Stimulated activated effector memory CD8-positive, alpha-beta T cell treated with anti-CD3 and anti-CD28 coated beads, Interleukin-12 subunit alpha, Interleukin-12 subunit beta, amount 100 ng/mL, for 72 hours (primary cell): ENCODE results near the gene BCHE.

ENCODE experiments used
- ATAC-seq: fragments of 150-1000 bp; cut with Tn5 transposase; 2 replicates; pipeline ENCODE4 v1.10.0; 2021
- DNase-seq, 2 donors: peaks; one replicate each; pipeline ENCODE4 v3.0.0; 2021 to 2022; ENCODE audit warnings: low spot score in 2 of 2
- H3K27ac Mint-ChIP-seq: one replicate; pipeline ENCODE4 v1.8.0; 2022; ENCODE audit warnings: mild to moderate bottlenecking, mixed read lengths
- H3K36me3 Mint-ChIP-seq: one replicate; pipeline ENCODE4 v1.8.0; 2022; ENCODE audit warnings: mild to moderate bottlenecking, mixed read lengths
- H3K4me1 Mint-ChIP-seq: one replicate; pipeline ENCODE4 v1.8.0; 2022; ENCODE audit warnings: mixed read lengths
- H3K4me3 Mint-ChIP-seq: one replicate; pipeline ENCODE4 v1.8.0; 2022; ENCODE audit warnings: mild to moderate bottlenecking, mixed read lengths
- H3K9me3 Mint-ChIP-seq: one replicate; pipeline ENCODE4 v1.8.0; 2022; ENCODE audit warnings: mixed read lengths

The BCHE gene

DNA sequence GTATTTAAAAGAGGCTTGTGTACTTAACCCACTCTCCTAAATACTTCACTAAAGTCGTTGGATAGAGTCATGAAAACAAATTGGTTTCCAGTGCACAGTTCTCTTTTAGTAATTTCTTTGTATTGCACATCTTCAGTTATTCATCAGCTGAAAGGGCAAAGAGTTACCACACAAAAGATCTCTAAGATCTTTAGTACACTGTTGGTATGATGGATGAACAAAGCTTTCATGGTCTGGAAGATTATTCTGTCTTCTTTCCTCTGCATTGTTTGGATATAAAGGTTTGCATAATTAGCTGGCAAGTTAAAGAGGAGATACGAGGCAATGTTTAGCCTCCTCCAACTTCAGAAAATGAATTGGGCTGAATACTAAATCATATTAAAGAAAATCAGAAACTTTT, 40.5 kb downstream of the BCHE start:
- Mint-ChIP-seq H3K9me3 (peaks cover 18% of the 10 kb centered on the region), H3K4me1 (no peaks in the 10 kb centered on the region), H3K27ac (no peak overlapping the region), H3K4me3 (no peak overlapping the region), H3K36me3 (no peaks in the 10 kb centered on the region)
- DNase-seq (no peak), ATAC-seq (no peak)

DNA sequence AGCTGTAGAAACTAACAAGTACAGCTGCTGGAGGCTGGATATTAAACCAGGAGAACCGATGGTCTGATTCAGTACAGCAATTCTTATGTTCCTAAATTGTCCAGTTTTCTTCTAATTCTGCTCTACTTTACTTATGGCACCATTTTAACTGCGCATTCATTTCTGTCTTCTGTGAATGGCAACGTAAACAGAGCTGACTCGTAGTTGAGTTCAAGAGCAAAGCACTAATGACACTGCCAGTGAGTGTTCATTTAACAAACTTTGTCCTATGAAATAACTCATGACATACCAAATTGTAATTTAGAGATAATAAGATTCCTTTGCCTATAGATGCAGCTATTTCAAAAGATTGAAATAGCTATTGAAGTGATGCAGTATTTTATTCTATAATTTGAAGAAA, 48.7 kb downstream of the BCHE start:
- ATAC-seq (no peak), DNase-seq (no peak)
- H3K27ac Mint-ChIP-seq: no peak overlapping the region
- H3K4me1 Mint-ChIP-seq: no peaks in the 10 kb centered on the region
- H3K36me3 Mint-ChIP-seq: no peaks in the 10 kb centered on the region
- peaks cover 27% of the 10 kb centered on the region for H3K9me3 Mint-ChIP-seq
- no peak overlapping the region for H3K4me3 Mint-ChIP-seq

DNA sequence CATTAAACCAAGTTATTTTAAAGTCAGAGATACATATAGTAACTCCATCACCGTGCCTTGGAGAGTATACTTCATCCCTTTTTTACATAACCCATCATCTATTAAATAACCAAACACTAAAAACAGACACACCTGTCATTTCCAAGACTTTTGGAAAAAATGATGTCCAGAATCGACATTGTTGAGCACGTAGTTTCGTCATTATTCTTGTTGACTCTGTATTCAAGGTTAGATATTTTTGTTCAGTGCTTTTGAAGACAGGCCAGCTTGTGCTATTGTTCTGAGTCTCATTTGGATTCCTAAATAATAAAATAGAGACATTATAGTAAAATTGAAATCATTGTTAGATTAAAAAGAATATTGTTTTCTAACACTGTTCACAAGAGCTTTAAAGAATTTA, 51.2 kb downstream of the BCHE start:
- H3K9me3 Mint-ChIP-seq: peaks cover 22% of the 10 kb centered on the region
- no peak overlapping the region for H3K4me3 Mint-ChIP-seq
- no peak for ATAC-seq
- H3K27ac Mint-ChIP-seq: no peak overlapping the region
- H3K4me1 Mint-ChIP-seq: no peaks in the 10 kb centered on the region
- no peak for DNase-seq
- no peaks in the 10 kb centered on the region for H3K36me3 Mint-ChIP-seq

DNA sequence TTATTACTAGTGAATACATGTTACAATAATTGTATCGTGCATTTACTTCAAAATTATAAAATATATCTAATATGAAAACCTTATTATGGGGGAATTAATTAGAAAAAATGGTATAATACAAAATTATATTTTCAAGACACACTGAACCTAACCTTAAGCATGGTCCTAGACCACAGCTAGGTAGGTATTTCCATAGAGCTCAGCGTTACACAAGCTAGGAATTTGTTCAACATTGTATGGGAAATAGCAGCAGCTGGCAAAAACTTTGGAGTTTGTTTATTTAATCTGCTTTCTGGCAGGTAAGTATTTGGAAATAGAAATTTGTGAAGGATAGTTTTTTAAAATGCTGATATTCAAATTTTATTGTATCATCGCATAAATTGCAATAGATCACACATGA, 52.9 kb downstream of the BCHE start:
- ATAC-seq: no peak
- no peak for DNase-seq
- Mint-ChIP-seq H3K27ac (no peak overlapping the region), H3K4me3 (no peak overlapping the region), H3K9me3 (peaks cover 13% of the 10 kb centered on the region), H3K36me3 (no peaks in the 10 kb centered on the region), H3K4me1 (no peaks in the 10 kb centered on the region)

DNA sequence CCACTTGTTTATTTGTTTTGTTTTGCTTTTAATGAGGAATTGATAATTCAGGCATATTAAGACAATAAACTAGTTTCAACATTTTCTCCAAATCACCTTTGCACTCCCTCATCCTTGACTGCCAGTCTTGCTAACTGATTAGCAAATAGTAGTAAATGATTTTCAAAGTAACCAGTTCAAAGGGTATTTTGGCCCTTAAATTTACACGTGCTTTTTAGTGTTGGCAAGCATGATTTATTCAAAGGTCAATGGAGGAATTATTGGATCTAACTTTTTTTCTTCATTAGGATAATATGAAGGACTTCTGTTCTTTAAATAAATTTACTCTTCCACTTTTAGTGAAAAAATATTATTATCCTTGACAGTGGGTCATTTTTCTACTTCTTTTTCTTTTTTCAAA, 53.8 kb downstream of the BCHE start:
- Mint-ChIP-seq H3K9me3 (peaks cover 13% of the 10 kb centered on the region), H3K36me3 (no peaks in the 10 kb centered on the region), H3K27ac (no peak overlapping the region), H3K4me3 (no peak overlapping the region), H3K4me1 (no peaks in the 10 kb centered on the region)
- DNase-seq (no peak), ATAC-seq (no peak)

DNA sequence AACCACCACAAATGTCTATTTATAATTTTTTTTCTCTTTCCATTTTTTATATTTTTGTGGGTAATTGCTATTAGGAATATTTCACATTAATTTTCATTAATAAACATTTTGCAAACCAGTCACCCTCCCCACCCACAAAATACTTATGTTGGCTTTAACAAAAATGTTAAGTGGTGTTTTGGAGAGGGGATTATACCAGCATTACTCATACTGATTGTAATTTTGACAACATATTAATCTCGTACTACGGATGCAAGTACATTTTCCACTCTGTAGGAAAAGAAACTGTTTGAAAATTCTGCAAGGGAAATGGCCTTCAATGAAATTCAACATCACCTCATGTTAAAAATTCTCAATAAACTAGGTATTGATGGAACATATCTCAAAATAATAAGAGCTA, 58.3 kb downstream of the BCHE start:
- Mint-ChIP-seq H3K4me1 (no peaks in the 10 kb centered on the region), H3K27ac (no peak overlapping the region), H3K36me3 (no peaks in the 10 kb centered on the region), H3K4me3 (no peak overlapping the region), H3K9me3 (peaks cover 10% of the 10 kb centered on the region)
- ATAC-seq (no peak), DNase-seq (no peak)

DNA sequence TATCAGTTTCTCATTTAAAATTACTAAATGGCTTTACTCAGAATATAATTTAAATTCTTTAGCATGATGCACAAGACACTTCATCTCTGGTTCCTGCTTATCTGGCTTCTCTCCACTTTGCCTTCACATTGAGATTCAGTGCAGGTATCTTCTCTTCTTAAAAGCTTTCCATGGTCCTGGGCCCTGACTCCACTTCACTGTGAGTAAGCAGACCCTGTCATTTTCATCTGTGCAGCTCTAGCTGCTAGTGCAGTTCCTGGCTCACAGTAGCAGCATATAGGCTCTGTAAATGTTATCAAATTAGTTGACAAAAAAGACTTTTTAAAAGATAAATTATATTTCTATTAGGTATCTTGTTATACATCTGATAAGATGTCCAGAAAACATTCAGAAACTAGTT, 58.8 kb downstream of the BCHE start:
- ATAC-seq (no peak), DNase-seq (no peak)
- no peaks in the 10 kb centered on the region for H3K4me1 Mint-ChIP-seq
- no peak overlapping the region for H3K4me3 Mint-ChIP-seq
- H3K36me3 Mint-ChIP-seq: no peaks in the 10 kb centered on the region
- peaks cover 10% of the 10 kb centered on the region for H3K9me3 Mint-ChIP-seq
- no peak overlapping the region for H3K27ac Mint-ChIP-seq

DNA sequence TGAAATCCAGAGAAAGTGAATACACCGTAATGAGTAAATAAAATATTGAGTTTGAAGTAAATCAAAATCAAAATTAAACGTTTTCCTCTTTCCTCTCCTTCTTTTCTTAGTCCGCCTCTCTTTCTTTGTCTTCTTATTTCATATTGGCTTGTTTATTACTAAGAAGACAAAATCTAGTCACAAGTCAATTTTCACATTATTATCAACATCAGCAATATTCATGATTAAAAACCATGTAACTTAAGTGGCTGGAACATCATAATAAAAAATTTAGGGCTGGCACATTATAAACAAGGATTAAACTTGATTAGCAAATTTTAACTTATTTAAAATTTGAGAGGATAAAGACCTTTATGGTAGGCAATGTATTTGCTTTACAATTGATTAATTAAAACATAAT, 61.4 kb downstream of the BCHE start:
- H3K4me3 Mint-ChIP-seq: no peak overlapping the region
- H3K9me3 Mint-ChIP-seq: peaks cover 6% of the 10 kb centered on the region
- no peak overlapping the region for H3K27ac Mint-ChIP-seq
- ATAC-seq: no peak
- no peak for DNase-seq
- no peaks in the 10 kb centered on the region for H3K4me1 Mint-ChIP-seq
- no peaks in the 10 kb centered on the region for H3K36me3 Mint-ChIP-seq

DNA sequence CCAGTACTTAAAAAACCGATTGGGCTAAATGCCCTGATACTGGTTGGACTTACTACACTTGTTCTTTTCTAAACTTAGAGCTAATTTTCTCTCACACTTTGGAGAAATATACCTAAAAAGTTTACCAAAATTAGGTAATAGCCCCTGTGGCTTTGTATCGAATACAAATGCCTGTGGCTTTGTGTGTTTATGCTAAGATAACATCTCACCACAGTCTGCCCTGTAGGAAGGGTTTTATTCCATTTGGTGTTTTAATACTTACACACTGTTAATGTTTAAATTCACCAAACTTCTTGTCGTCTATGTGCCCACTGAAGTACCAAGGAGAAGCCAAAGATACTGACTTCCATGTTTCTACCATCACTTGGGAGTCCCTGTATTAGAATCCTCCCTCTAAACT, 66.4 kb downstream of the BCHE start:
- DNase-seq (no peak), ATAC-seq (no peak)
- Mint-ChIP-seq H3K36me3 (no peaks in the 10 kb centered on the region), H3K4me1 (no peaks in the 10 kb centered on the region), H3K9me3 (peaks cover 14% of the 10 kb centered on the region), H3K27ac (no peak overlapping the region), H3K4me3 (no peak overlapping the region)

DNA sequence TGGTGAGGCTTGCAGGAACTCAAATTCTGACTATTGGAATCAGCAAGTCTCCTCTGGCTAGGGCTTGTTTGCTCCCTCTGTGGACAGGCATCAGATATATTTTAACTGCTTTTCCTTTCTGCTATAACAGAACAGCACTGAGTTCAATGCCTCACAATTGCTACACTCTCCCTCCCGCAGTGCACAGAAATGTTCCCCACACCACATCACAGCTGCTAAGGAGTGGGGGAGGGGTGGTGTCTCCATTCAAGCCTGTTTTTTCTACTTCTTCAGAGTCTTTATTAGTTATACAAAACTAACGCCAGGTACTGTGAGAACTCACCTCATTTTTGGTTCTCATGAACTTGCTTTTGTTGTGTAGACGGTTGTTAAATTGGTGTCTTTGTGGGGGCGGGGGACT, 68.5 kb downstream of the BCHE start:
- no peak for ATAC-seq
- Mint-ChIP-seq H3K36me3 (no peaks in the 10 kb centered on the region), H3K27ac (no peak overlapping the region), H3K4me3 (no peak overlapping the region), H3K4me1 (no peaks in the 10 kb centered on the region), H3K9me3 (peaks cover 30% of the 10 kb centered on the region)
- no peak for DNase-seq

DNA sequence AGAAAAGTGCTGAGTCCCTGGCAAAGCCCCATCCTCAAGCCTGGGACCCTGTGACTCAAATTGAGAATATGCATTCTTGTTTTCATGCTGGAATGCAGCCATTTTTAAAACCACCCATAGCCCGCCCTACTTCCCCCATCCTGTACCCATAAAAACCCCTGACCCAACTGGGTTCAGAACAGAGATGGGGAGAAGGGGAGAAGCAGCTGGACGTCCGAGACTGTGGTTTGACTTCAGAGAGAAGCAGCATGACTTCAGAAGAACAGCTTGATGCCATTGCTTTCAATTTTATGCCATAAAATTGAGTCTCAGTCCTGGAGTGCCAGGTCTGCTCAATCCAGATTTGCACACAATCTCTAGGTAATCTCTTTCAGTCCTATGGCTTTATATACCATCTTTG, 78.2 kb downstream of the BCHE start:
- no peaks in the 10 kb centered on the region for H3K36me3 Mint-ChIP-seq
- DNase-seq: no peak
- peaks cover 30% of the 10 kb centered on the region for H3K9me3 Mint-ChIP-seq
- no peak overlapping the region for H3K4me3 Mint-ChIP-seq
- no peak for ATAC-seq
- H3K27ac Mint-ChIP-seq: no peak overlapping the region
- H3K4me1 Mint-ChIP-seq: no peaks in the 10 kb centered on the region

DNA sequence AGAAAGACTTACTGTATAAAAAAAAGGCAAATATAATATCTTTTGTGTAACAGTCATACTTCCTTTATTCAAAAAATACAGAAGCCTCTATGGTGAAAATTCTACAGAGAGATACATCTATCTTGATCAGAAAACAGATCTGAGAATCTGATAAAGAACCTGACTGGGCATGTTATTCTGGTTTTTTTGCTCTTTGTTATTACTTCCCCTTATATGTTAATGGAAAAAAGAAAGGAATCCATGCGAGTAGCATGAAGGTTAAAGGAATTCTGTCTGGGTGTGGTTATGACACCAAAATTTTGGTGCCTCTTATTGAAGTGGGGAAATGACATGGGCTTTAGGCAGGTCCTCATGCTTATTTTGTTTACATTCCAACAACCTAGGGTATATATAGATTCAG, 81.7 kb downstream of the BCHE start:
- DNase-seq (no peak), ATAC-seq (no peak)
- H3K9me3 Mint-ChIP-seq: peaks cover 22% of the 10 kb centered on the region
- H3K27ac Mint-ChIP-seq: no peak overlapping the region
- no peak overlapping the region for H3K4me3 Mint-ChIP-seq
- no peaks in the 10 kb centered on the region for H3K4me1 Mint-ChIP-seq
- no peaks in the 10 kb centered on the region for H3K36me3 Mint-ChIP-seq

DNA sequence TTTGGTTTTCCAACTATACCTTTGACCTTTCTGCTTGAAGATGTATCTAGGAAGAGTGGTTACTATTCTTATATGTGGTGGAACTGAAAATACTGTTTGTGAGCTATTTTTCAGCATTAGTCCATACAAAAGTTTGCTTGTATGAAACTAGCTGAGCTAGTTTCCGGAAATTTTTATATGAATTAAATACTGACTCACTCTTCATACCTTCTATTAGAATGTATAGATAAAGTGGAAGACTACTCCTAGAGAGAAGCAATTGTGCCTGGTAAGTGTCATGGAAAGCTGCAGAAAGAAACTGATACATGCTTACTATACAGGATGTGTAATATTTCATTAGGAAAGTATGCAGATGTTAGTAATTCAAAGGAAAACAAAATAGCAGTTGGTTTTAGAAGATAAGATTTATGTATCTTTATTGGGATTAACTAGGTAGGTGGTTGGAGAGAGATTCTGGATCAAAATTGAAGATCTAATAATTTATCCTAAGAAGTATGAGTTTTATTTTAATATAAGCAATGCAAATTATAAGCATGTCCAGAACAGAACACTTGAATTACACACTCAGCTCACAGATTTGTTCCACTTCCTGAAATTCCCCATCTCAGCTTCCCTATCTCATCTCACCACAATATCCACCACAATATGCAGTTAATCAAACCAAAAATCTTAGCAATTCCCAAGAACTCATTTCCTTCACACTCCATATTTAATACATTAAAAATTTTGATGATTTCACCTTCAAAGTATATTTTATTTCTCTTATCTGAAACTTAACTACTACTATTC, 82.8 kb downstream of the BCHE start:
- no peaks in the 10 kb centered on the region for H3K4me1 Mint-ChIP-seq
- DNase-seq (no peak), ATAC-seq (no peak)
- no peak overlapping the region for H3K27ac Mint-ChIP-seq
- no peak overlapping the region for H3K4me3 Mint-ChIP-seq
- peaks cover 18% of the 10 kb centered on the region for H3K9me3 Mint-ChIP-seq
- no peaks in the 10 kb centered on the region for H3K36me3 Mint-ChIP-seq

DNA sequence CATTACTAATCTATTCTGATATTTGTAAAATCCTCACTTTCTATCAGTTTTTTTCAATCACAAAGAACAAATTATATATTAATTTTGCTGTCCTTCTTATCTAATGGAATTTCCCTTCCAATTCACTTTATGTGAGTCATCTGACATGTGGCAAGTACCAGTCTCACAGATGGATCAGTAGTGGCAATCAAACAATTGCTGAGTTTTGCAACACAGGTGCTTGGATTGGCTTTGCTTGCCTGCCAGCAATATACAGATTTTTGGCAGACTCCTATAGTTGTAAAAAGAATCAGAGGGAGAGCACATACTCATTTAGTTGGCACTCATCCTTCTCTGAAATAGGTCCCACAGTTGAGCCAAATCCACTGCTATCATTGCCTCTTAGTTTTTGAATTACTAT, 83.7 kb downstream of the BCHE start:
- Mint-ChIP-seq H3K9me3 (peaks cover 18% of the 10 kb centered on the region), H3K4me3 (no peak overlapping the region), H3K27ac (no peak overlapping the region), H3K36me3 (no peaks in the 10 kb centered on the region), H3K4me1 (no peaks in the 10 kb centered on the region)
- ATAC-seq (no peak), DNase-seq (no peak)

DNA sequence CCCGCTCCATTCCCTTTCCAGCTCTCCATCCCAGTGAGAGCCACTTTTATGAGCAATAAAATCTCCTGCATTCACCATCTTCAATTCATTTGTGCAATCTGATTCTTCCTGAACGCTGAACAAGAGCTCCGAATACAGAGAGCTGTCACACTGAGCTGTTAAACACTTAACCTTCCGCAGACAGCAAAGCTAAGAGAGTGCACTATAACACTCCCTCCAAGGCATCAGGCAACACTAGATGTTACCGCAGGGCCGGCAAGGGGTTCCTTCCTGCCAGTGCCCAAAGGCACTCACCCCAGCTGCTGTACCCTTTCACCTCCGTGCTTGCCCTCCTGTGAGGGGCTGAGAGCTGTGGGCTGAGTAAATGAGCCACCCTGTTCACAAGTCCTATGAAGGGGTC, 85.6 kb downstream of the BCHE start:
- ATAC-seq (no peak), DNase-seq (no peak)
- H3K36me3 Mint-ChIP-seq: no peaks in the 10 kb centered on the region
- no peak overlapping the region for H3K4me3 Mint-ChIP-seq
- H3K27ac Mint-ChIP-seq: no peak overlapping the region
- H3K9me3 Mint-ChIP-seq: peaks cover 14% of the 10 kb centered on the region
- no peaks in the 10 kb centered on the region for H3K4me1 Mint-ChIP-seq

DNA sequence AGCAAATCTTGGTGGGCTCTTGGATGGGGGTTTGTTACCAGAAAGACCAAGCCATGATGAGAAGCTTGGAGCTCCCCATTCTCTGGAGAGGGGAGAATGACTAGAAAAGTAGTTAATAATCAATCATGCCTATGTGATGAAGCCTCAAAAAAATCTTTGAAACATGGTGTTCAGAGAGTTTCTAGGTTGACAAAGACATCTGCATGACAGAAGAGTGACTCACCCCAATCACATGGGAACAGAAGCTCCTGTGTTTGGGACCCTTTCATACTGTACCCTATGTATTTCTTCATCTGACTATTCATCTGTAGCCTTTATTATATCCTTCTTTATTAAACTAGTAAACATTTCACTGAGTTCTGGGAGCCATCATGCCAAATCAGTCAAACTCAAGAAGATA, 87.4 kb downstream of the BCHE start:
- H3K4me3 Mint-ChIP-seq: no peak overlapping the region
- H3K4me1 Mint-ChIP-seq: no peaks in the 10 kb centered on the region
- no peak overlapping the region for H3K27ac Mint-ChIP-seq
- ATAC-seq: no peak
- H3K36me3 Mint-ChIP-seq: no peaks in the 10 kb centered on the region
- DNase-seq: no peak
- H3K9me3 Mint-ChIP-seq: peaks cover 15% of the 10 kb centered on the region

DNA sequence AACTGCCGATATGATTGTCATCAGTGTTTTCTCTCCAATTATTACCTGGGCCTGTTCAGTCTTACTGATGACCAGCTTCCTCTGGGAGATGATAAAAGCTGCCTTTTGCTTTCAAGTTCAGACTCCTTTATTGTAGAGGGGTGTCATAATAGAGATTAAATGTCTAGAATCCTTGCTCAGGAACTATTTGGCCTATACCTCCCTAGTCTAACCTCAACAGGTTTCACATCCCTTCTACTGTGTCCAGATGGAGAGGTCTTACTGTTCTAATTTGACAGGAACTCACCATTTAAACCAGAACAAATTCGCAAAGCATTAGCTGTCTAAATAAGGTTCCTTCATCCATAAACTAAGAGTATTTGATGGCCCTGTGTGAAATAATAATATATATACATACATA, 88.0 kb downstream of the BCHE start:
- ATAC-seq: no peak
- Mint-ChIP-seq H3K4me1 (no peaks in the 10 kb centered on the region), H3K27ac (no peak overlapping the region), H3K4me3 (no peak overlapping the region), H3K9me3 (peaks cover 20% of the 10 kb centered on the region), H3K36me3 (no peaks in the 10 kb centered on the region)
- no peak for DNase-seq
